HG02571 (cell line): ENCODE data around the gene AMOTL1.

Experiments used
- ATAC-seq: cut with Tn5 transposase; IDR thresholded peaks from one replicate; pipeline ENCODE4 v1.9.1; 2021; ENCODE audit warnings: mild to moderate bottlenecking, moderate library complexity; ENCODE audit not compliant: unreplicated experiment

The AMOTL1 gene, protein sequence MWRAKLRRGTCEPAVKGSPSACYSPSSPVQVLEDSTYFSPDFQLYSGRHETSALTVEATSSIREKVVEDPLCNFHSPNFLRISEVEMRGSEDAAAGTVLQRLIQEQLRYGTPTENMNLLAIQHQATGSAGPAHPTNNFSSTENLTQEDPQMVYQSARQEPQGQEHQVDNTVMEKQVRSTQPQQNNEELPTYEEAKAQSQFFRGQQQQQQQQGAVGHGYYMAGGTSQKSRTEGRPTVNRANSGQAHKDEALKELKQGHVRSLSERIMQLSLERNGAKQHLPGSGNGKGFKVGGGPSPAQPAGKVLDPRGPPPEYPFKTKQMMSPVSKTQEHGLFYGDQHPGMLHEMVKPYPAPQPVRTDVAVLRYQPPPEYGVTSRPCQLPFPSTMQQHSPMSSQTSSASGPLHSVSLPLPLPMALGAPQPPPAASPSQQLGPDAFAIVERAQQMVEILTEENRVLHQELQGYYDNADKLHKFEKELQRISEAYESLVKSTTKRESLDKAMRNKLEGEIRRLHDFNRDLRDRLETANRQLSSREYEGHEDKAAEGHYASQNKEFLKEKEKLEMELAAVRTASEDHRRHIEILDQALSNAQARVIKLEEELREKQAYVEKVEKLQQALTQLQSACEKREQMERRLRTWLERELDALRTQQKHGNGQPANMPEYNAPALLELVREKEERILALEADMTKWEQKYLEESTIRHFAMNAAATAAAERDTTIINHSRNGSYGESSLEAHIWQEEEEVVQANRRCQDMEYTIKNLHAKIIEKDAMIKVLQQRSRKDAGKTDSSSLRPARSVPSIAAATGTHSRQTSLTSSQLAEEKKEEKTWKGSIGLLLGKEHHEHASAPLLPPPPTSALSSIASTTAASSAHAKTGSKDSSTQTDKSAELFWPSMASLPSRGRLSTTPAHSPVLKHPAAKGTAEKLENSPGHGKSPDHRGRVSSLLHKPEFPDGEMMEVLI

DNA sequence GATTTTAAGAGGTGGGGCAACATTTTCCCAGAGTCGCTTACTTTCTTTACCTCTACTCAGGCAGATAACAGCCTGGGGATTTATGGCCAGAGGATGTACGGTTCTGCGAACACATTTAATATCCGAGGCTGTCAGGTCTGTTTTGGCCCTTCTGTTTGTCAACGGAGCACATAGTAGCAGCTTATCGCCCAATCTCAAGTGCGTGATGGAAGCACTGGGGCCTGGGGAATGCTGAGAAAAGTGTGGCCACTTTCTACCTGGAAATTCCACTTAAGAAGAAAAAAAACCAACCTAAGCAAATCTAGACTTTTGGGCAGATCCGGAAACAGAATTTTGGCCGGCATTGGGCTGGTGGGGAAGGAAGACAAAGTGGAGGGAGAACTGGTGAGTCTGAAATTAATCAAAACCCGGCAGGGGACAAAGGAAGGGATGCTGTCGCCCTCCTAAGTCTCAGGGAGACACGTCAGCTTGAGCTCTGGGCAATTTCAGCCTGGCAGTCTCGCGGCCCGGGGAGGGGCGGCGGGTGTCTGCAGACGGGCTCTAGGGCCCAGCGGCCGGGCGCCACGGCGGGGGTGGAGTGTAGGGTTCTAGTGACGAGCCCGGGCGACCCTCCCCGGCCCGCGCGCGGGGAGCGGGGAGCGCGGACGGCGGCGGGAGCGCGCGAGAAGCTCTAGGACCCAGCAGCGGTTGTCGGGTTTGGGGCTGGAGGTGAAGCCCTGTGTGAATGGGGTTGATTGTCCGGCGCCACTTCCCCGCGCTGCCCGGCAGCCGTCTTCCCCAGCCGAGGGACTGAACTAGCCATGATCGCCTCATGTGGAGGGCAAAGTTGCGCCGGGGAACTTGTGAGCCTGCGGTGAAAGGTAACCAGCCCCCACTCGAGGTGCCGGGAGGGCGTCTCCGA lies at the start of gene AMOTL1:
TSS of gene AMOTL1 (plus strand) at position 656 of the 901 bp plus-strand sequence. CDS start at position 812, 156 bp downstream.
- ATAC-seq: peak; percentile 49

GRCh38 chr11:94719876-94720275 lies 48.3 kb upstream of the AMOTL1 start:
- no peak for ATAC-seq

DNA sequence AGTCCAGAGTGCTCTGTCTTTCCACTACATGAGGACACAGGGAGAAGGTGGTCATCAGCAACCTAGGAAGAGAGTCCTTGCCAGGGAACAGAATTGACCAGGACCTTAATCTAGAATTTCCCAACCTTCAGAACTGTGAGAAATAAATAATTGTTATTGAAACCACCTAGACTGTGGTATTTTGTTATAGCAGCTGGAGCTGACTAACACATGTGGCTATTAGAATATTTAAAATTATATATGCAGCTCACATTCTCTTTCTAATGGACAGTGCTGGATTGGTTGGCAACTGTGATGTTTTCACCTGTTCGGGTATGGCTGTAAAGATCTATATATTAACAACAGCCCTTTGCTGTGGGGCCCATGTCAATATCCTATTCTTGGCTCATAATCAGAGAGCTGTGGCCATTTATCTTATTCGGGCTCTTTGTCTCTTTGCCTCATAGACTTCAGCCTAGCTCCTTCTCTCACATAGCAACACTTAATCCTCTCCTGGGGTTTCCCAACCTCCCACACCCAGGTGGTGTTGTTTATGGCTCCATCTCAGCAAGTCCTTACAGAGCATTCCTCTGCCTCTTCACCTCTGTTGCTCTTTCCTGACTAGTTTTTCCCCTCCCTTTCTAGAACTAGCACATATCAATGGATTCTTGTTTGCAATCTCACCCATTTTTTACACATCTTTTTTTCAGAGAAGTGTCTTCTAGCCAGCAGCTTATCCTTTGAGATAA lies 46.4 kb upstream of the AMOTL1 start:
- ATAC-seq: no peak

- no peak for ATAC-seq
Measured at GRCh38 chr11:94722735-94723134, 45.4 kb upstream of the AMOTL1 start.

GRCh38 chr11:94725097-94725496 lies 43.1 kb upstream of the AMOTL1 start:
- ATAC-seq: no peak

DNA sequence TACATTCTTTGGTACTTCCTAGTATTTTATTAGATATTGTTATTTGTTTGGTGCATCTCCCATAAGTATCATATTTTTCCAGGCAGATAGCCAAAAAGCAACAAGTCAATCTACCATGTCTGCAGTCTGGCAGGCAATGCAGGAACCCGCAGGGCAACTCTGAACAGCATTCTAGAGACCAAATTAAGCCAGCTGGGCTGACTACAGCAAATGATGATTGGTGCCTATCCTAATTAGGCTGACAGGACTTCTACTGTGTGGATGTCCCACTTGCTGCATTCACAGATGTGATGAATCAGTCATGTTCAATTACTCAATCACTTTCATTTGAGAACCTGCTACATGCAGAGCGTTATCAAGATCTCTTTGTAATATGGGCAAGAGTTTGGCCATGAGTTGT lies 40.3 kb upstream of the AMOTL1 start:
- no peak for ATAC-seq

DNA sequence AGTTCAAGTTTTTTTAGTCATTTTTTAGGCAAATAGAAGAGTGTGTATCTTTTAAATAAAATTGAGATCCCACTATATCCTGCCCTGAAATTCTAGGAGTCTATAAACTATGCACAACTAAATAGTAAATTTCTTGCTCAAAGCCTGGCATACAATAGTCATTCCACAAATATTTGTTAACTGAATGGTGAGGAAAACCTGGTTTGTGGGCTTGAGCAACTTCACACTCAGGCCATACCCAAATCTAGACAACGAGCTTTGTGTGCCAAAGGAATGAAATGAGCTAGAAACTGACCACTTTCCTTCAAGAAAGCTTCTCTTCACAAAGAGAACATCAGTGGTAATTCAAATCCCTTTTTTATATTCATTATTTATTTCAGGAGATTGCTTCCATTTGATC lies 39.6 kb upstream of the AMOTL1 start:
- ATAC-seq: no peak

DNA sequence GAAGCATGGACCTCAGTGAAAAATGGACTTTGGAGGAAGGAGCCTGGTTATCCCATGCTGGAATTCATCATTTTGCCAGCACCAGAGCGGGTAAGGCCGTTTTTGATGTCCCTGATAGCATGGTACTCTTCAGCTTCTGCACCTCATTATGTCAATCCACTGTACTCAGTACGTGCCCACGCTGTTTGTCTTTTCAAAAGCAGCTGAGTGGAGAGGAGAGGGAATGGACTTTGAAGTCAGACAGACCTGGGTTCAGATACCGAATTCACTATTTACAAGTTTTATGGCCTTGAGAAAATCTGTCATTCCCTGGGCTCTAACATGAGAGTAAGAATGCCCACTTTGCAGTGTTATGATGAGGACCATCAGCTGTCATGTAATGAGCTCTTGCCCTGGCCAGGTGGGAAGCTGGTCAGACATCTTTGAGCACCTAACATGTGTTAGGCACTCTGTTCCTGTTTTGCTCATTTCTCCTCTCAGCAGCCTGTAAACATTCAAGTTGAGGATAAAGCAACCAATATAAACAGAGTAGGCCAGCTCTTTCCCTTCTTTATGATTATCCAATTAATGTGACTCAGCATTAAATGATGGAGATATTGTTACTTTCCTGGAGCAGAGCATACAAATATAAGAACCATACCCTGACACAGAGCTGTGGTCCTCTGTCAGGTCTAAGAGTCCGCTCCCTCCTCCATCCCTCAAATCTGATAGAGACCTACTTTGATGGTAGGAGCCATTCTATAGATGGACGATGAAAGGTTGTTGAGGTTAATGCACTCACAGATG lies 39.0 kb upstream of the AMOTL1 start:
- ATAC-seq: no peak

DNA sequence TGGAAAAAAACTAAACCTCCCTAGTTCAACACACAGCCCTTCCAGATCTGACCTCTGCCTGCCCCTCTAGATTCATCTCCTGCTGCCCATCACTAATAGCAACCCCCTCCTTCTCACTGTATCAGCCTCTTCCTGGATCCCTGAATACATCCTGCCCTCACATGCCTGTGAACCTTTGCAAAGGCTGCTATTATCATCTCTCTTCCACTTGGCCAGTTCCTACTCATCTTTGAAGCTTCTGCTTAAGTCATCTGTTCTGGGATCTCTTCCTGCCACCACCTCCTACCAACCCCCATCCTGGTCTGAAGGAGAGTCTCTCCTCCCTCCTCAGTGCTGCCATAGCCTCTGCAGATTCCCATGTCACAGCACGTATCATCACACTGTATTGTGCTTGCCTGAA lies 38.0 kb upstream of the AMOTL1 start:
- ATAC-seq: no peak

- ATAC-seq: no peak
Measured at GRCh38 chr11:94731880-94732601, 36.1 kb upstream of the AMOTL1 start.

DNA sequence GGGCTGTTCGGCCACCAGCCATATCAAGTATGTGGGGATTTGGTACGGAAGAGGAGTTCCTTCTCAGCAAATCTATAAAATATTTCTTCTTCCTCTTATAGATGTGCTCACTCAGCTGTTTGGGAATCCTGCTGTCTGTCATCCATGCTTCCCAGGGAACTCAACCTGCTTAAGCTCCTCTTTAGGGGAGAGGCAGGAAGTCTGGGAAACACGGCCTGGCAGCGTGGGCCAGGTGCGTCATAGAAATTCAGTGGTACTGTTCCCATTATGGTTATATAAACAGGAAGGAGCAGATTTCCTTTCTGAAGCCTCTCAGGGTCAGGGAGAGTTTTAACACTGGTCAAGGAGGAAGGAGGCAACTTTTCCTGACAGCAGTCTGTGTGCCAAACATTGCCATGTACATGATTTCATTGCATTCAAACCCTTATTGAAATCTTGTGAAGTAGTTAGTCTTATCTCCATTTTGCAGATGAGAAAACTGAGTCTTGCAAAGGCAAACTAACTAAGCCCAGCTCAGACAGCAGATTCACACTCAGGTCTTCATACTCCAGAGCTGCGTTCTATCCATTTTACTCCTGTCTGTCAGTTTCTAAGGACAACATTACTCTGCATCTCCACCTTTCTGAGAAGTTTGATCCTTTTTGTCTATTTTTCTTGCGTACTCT lies 35.4 kb upstream of the AMOTL1 start:
- no peak for ATAC-seq

GRCh38 chr11:94734563-94735275 lies 33.4 kb upstream of the AMOTL1 start:
- ATAC-seq: no peak

GRCh38 chr11:94735907-94736306 lies 32.2 kb upstream of the AMOTL1 start:
- ATAC-seq: no peak

- no peak for ATAC-seq
Measured at GRCh38 chr11:94737171-94737611, 31.0 kb upstream of the AMOTL1 start.

- no peak for ATAC-seq
Measured at GRCh38 chr11:94738746-94739145, 29.4 kb upstream of the AMOTL1 start.

DNA sequence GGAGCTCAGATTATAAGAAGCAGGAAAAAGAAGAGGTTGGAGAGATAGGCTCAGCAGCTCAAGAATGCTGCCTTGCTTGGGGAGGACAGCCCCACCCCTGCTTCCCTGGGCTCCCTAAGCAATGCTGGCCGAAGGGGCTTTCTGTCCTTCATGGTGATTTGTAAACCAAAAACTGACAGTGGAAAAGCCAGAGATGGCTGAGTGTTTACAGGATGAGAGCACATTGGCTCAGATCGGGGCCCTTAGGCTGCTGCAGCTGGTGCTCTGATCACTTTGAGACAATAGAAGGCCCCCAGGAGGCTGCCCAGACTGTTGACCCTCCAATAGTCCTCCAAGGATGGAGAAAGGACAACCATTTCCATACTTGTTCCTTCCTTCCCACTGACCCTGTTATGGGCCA lies 28.8 kb upstream of the AMOTL1 start:
- ATAC-seq: no peak
